Stimulated activated CD4-positive, alpha-beta T cell treated with anti-CD3 and anti-CD28 coated beads, Interleukin-12 subunit alpha, Interleukin-12 subunit beta, amount 100 ng/mL, for 24 hours (primary cell): ENCODE data around the gene THTPA.
"Not testable (repeated sequence)": the region's sequence is repeated elsewhere in the genome, so short reads cannot be mapped to it uniquely, and the experiment has no call there.

ENCODE experiments used
- DNase-seq, 2 experiments: peaks; one replicate each; pipeline ENCODE4 v3.0.0-alpha.2; 2020; ENCODE audit warnings: low read depth in 2 of 2

The THTPA gene

DNA sequence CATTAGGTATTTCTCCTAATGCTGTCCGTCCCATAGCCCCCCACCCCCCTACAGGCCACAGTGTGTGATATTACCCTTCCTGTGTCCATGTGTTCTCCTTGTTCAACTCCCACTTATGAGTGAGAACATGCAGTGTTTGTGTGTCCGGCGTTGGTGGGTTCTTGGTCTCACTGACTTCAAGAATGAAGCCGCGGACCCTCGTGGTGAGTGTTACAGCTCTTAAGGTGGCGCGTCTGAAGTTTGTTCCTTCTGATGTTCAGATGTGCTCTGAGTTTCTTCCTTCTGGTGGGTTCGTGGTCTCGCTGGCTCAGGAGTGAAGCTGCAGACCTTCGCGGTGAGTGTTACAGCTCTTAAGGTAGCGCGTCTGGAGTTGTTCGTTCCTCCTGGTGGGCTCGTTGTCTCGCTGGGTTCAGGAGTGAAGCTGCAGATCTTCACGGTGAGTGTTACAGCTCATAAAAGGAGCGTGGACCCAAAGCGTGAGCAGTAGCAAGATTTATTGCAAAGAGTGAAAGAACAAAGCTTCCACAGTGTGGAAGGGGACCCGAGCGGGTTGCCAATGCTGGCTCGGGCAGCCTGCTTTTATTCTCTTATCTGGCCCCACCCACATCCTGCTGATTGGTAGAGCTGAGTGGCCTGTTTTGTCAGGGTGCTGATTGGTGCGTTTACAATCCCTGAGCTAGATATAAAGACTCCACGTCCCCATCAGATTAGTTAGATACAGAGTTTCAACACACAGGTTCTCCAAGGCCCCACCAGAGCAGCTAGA lies 27.9 kb downstream of the THTPA start:
- not testable (repeated sequence) for DNase-seq

DNA sequence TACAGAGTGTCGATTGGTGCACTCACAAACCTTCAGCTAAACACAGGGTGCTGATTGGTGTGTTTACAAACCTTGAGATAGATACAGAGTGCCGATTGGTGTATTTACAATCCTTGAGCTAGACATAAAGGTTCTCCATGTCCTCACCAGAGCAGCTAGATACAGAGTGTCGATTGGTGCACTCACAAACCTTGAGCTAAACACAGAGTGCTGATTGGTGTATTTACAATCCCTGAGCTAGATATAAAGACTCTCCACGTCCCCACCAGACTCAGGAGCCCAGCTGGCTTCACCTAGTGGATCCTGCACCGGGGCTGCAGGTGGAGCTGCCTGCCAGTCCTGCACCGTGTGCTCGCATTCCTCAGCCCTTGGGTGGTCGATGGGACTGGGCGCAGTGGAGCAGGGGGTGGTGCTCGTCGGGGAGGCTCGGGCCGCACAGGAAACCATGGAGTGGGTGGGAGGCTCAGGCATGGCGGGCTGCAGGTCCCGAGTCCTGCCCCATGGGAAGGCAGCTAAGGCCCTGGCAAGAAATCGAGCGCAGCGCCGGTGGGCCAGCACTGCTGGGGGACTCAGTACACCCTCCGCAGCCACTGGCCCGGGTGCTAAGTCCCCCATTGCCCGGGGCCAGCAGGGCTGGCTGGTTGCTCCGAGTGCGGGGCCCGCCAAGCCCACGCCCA lies 28.6 kb downstream of the THTPA start:
- not testable (repeated sequence) for DNase-seq

DNA sequence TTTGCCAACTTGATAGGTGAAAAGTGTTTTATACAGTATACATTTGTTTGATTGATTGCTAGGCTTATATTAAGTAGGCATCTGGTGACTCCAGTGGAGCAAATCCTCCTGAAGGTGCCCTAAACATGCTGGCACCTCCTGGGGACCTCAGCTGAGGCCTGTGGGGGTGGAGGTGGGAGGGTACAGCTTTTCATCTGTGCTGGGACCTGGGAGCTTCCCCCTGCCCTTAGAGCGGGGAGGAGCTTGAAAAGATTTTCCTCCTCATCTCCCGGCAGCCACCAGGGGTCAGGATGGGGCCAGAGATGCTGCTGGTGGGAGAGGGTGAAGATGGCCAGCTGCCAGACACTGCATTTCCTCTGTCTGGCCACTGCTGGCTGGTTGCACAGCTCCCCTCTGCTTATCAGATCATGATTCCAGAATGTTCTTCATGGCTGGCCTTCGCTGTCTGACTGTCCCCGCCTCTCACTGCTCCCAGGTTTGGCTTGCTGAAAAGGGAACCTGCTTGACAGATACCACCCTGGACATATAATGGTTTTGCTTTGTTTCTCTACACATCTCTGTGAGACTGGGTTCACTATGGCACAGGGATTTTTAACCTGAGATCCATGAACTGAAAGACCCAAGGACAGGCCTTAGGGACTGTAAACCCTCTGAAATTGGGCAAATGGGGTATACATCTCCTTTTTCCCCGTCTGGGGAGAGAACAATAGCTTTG lies 33.0 kb downstream of the THTPA start:
- DNase-seq, result peak; percentile 53 to 76

DNA sequence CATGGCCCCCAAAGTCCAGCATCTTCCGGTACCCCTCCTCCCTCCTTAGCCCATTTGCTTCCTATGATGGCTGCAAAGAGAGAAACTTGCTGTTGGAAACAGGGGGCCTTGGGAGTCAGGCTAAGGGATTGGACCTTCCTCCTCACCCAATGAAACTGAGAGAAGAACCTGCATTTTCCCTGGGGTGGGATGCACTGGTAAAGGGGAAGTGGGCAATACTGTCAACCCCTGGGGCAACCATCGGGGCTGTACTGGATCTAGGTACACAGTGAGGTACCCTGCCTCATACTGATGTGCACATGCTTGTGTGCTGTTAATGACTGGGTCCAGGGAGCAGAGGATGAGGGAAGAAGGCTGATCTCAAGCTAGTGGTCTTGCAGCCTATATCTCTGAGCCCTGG lies 33.5 kb downstream of the THTPA start:
- DNase-seq, result no peak

DNA sequence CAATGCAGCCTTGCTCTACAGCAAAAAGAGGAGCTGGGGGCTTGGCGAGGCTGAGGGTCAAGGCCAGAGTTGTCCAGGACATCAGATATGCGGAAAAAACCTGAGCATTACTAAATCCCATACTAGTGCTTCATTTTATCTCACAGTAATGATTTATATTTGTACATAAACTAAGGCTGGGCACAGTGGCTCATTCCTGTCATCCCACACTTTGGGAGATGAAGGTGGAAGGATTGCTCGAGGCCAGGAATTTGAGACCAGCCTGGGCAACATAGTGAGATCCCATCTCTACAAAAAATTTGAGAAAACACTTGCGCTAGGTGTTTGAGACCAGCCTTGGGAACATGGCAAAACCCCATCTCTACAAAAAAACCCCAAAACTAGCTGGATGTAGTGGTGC lies 34.1 kb downstream of the THTPA start:
- no peak for DNase-seq

DNA sequence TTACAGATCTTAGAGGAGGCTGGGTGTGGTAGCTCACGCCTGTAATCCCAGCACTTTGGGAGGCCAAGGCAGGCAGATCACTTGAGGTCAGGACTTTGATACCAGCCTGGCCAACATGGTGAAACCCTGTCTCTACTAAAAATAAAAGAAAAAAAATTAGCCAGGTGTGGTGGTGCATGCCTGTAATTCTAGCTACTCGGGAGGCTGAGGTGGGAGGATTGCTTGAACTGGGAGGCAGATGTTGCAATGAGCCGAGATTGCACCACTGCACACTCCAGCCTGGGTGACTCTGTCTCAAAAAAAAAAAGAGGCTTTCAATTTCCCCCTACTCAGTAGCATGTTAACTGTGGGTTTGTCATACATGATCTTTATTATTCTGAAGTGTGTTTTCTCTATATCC lies 38.1 kb downstream of the THTPA start:
- not testable (repeated sequence) for DNase-seq

DNA sequence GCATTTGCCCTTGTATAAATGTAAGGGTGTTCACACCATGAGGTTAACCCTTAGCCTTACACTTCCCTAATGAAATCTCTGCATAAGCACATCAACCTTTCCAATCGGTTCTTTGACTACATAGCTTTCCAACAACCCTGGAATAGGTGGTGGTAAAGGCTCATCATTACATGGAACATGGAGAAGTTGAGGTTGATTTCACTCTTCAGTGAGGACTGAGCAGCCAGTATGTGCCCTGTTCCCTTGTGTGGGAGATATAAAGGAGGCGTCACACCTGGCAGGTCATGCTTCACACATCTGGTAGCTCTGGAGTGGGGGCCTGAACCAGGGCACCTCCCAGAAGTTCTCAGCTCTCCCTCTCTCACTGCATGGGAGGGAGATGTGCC lies 44.2 kb downstream of the THTPA start:
- no peak for DNase-seq

DNA sequence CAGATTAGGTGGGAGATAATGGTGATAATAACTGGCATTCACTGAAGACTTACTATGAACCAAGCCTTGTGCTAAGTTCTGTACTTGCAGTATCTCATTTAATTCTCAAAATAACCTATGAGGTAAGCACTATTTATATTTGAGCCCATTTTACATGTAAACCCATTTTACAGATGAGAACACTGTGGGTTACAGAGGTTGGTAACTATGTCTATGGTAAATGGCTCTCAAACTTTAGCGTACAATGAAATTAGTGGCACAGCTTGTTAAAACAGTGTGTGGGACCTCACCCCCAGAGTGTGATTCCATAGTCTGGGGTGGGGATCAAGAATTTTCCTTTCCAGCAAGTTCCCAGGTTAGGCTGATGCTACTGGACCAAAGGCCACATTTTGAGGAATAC lies 44.7 kb downstream of the THTPA start:
- DNase-seq, result no peak

DNA sequence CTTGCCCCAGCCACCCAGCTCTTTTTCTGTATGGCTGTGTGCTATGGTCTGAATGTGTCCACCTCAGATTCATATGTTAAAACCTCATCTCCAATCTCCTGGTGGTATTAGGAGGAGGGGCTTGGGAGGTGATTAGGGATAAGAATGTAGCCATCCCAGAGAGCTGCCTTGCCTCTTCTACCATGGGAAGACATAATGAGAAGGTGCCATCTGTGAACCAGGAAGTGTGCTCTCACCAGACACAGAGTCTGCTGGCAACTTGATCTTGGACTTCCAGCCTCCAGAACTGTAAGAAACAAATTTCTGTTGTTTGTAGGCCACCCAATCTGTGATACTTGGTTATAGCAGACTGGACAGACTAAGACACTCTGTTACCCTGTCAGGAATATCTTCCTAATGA lies 45.4 kb downstream of the THTPA start:
- DNase-seq, result no peak

DNA sequence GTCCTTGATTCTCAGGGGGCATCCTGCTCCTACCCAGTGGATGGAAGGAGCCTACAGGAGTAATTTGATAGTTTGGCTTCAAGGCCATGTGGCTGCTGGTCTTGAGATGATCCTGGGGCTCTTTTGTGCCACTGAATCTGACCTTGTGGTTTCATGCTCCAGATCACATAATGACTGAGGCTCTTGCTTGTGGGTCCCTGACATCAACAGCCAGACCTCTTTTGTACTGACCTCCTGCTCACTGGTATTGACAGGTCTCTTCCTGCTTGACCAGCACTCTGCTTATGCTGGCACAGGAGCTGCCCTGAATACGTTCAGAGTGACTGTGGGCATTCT lies 45.7 kb downstream of the THTPA start:
- no peak for DNase-seq

DNA sequence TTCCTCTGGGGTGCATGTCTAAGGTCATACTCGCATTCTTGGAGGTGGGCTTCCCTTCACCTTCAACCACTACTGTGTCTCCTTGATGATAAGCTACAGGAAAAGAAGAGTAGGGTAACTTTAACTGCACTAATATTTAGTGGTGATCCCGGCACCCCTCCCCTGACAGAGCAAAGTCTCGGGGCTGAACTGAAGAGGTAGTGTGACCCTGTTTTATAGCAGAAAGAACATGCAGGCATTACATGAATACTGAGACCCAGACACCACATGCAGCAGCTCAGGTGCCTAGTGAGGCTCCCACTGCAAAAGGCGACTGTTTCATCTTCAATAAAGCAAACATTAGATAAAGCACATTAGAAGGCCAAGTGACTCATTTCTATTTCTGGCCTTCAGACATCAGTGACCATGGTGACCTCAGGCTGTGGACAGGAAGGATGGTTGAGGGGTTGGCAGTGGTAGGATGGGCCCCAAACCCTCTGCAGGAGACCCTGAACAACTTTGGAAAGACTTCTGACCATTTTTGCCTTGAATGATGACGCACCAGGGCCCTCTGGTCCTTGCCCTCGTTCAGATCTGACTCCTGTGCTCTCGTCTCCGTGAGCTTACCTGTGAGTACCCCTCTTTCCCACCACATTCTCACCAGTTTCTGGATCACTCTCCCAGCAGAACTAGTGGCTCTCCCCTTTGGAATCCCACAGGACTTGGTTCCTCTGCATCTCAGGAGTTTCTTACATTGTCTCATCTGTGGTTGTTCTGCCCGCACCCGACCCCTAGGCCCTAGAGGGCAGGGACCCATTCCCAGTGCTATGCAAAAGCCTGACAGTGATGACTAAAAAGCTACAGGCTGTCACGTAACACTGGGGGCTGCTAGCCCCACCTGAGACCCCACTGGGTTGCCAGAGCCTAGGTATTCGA lies 46.4 kb downstream of the THTPA start:
- DNase-seq, result no peak

DNA sequence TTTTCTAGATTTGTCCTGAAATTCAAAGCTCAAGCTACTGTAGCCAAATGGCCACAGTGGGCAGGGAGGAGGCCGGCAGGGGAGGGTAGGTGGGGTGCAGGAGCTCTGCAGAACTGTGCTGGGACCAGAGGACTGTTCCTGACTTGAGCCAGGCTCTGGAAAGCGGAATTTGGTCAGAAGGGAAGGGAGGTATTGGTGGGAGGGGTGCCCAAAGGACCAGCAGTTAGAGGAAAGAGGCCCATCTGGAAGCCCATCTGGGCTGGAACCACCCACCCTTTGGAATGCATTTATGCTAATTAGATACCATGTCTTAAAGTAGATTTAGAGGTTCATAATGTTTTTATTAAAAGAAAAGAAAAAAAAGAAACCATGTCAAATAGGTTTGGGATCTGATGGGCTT lies 47.0 kb downstream of the THTPA start:
- no peak for DNase-seq

DNA sequence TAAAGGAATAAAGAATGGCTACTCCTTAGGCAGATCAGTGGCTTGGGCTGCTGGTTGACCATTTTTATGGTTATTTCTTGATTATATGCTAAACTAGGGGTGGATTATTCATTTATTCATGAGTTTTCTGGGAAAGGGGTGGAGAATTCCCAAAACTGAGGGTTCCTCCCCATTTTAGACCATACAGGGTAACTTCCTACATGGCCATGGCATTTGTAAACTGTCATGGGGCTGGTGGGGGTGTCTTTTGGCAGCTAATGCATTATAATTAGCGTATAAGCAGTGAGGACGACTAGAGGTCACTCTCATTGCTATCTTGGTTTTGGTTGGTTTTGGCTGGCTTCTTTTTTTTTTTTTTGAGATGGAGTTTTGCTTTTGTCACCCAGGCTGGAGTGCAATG lies 48.1 kb downstream of the THTPA start:
- DNase-seq, result no peak

DNA sequence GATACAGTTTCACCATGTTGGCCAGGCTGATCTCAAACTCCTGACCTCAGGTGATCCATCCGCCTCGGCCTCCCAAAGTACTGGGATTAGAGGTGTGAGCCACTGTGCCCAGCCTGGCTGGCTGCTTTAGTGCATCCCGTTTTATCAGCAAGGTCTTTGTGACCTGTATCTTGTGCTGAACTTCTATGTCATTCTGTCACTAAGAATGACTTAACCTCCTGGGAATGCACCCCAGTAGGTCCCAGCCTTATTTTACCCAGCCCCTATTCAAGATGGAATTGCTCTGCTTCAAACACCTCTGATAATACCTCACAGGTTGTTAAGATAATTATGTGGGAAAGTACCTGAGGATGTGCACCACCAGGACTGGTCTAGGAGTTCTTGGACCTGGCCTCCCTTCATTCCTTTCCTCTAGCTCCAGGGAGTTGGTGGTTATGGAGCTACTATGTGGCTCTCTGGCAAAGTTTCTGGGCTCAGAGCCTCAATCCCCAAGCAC lies 48.7 kb downstream of the THTPA start:
- no peak for DNase-seq

DNA sequence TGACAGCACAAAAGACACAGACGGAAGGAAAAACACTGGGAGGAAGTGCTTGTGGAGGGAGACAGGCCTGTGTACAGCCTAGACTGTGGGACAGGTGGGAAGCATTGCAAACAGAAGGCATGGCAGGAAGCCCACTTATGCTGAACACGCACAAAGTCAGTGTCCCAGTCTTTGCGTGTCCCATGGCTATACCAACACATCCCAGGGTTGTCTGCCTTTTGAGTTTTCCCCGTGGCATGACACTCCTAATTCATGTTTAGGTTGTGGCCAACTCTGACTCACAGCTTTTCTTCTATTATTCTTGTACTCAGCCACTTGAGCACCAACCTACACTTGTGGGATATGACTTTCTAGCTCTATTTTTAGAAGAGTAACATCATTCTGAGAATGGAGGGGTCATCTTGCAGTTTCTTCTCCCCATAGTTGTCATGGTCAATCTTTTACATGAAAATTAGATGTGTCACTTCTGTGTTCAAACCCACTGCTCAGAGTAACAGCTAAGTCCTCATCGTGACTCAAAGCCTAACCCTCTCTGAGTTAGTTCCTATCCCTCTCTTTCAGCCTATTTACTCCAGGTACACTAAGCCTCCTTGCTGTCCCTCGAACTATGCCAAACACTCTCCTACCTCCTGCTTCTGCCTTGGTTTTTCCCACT lies 50.0 kb downstream of the THTPA start:
- no peak for DNase-seq

DNA sequence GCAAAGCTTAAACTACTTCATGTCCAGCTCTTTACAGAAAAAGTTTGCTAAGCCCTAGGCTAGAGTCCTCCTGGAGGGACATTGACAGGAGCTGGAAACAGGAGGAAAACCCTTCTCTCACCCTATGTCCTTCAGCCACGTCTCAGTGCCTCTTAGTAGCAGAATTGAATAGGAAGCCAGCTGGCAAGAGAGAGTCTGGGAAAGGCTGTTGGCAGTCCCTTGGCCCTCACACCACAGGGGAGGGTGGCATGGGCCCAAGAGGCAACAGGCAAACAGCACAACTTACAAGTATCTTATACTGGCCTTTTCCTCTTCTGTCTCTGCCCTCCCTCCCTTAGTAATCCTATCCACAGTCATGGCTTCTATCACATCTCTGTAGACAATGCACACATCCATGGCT lies 52.4 kb downstream of the THTPA start:
- DNase-seq, result no peak

DNA sequence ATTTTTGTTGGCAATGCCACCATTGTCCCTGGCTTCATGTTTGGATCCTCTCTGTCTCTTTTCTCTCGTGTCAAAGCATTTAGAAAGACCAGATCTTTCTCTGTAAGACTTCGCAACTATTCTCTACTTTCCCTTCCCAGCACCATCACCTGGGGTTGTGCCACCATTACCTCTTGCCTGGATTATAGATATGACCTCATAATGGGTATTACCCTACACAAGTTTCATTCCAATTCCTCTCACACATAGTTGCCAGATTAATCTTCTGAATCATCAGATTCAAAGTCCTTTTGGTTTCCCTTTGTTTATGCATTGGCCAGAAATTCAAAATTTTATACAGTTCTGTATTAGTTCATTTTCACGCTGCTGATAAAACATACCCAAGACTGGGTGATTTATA lies 52.9 kb downstream of the THTPA start:
- DNase-seq, result no peak

DNA sequence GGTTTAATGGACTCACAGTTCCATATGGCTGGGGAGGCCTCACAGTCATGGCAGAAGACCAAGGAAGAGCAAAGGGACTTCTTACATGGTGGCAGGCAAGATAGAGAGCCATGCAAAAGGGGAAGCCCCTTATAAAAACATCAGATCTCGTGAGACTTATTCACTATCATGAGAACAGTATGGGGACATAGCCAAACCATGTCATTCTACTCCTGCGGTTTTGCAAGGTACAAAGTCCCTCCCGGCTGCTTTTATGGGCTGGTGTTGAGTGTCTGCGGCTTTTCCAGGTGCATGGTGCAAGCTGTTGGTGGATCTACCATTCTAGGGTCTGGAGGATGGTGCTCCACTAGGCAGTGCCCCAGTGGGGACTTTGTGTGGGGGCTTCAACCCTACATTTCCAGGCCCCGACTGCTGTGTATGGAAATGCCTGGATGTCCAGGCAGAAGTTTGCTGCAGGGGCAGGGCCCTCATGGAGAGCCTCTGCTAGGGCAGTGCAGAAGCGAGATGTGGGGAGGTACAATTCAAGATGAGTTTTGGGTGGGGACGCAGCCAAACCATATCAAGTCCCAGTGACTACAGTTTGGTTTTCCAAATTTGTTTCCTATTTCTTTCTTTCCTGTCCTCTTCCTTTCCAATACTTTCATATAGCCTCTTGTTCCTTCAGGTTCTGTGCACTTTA lies 53.5 kb downstream of the THTPA start:
- not testable (repeated sequence) for DNase-seq
